Type B pancreatic cell (in vitro differentiated cells): ENCODE measurements around the gene F10. TPM values are rescaled to one million over a fixed set of nuclear protein-coding genes. Genes with fewer than 3 reads are reported as not detected.

ENCODE experiments used
- DNase-seq: peaks from one replicate; pipeline ENCODE4 v3.0.0; 2021; ENCODE audit warnings: mixed read lengths; ENCODE audit not compliant: unreplicated experiment; ENCODE audit errors: extremely low spot score
- H3K27ac Mint-ChIP-seq: 2 replicates; pipeline ENCODE4 v1.8.0; 2021; ENCODE audit warnings: mild to moderate bottlenecking, mixed read lengths
- H3K27me3 Mint-ChIP-seq: 2 replicates; pipeline ENCODE4 v1.8.0; 2021; ENCODE audit warnings: mixed read lengths
- H3K36me3 Mint-ChIP-seq: 2 replicates; pipeline ENCODE4 v1.8.0; 2021; ENCODE audit warnings: mixed read lengths
- H3K4me1 Mint-ChIP-seq: one replicate; pipeline ENCODE4 v1.8.0; 2021; ENCODE audit warnings: mixed read lengths; ENCODE audit not compliant: unreplicated experiment
- H3K4me3 Mint-ChIP-seq: 2 replicates; pipeline ENCODE4 v1.8.0; 2021; ENCODE audit warnings: mild to moderate bottlenecking, mixed read lengths
- H3K9me3 Mint-ChIP-seq: 2 replicates; pipeline ENCODE4 v1.8.0; 2021; ENCODE audit warnings: mixed read lengths
- total RNA-seq: library from RNA; stranded (reverse); gene quantifications from 2 replicates; pipeline ENCODE4 v1.2.1, GENCODE V29; 2021; ENCODE audit warnings: low replicate concordance
- TF ChIP-seq, protein P1 (sequence below): fragments of 200-600 bp; sonication (generic); conservative IDR thresholded peaks from 2 replicates; pipeline ENCODE4 v1.5.0; 2021; ENCODE audit warnings: antibody characterized with exemption, mild to moderate bottlenecking

F10 gene
- total RNA-seq, 1 donor from 2014 or later = 34.4 TPM

DNA sequence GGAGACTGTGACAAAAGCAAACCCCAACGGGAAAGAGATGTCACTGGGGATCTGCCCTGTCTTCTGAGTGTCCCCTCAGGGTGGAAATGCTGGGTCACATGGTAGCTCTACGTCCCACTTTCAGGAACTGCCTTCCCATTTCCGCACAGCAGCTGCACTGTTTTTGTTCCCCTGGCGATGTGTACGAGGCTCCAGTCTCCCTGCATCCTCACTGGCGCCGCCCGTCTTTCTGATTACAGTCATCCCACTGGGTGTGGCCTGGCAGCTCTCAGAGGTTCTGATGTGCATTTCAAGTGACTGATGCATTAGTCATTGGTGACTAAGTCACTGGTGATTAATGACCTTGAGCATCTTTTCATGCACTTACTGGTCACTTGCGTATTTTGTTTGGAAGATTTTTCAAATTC is 64.7 kb downstream of the F10 start:
- DNase-seq = no peak
- Mint-ChIP-seq H3K4me3 (no peak overlapping the region), H3K27me3 (no peaks in the 10 kb centered on the region), H3K9me3 (no peaks in the 10 kb centered on the region), H3K4me1 (no peaks in the 10 kb centered on the region), H3K27ac (peak overlapping the region; percentile 81), H3K36me3 (peaks cover 34% of the 10 kb centered on the region)
- TF ChIP-seq, protein P1, sequence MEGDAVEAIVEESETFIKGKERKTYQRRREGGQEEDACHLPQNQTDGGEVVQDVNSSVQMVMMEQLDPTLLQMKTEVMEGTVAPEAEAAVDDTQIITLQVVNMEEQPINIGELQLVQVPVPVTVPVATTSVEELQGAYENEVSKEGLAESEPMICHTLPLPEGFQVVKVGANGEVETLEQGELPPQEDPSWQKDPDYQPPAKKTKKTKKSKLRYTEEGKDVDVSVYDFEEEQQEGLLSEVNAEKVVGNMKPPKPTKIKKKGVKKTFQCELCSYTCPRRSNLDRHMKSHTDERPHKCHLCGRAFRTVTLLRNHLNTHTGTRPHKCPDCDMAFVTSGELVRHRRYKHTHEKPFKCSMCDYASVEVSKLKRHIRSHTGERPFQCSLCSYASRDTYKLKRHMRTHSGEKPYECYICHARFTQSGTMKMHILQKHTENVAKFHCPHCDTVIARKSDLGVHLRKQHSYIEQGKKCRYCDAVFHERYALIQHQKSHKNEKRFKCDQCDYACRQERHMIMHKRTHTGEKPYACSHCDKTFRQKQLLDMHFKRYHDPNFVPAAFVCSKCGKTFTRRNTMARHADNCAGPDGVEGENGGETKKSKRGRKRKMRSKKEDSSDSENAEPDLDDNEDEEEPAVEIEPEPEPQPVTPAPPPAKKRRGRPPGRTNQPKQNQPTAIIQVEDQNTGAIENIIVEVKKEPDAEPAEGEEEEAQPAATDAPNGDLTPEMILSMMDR = no peak

DNA sequence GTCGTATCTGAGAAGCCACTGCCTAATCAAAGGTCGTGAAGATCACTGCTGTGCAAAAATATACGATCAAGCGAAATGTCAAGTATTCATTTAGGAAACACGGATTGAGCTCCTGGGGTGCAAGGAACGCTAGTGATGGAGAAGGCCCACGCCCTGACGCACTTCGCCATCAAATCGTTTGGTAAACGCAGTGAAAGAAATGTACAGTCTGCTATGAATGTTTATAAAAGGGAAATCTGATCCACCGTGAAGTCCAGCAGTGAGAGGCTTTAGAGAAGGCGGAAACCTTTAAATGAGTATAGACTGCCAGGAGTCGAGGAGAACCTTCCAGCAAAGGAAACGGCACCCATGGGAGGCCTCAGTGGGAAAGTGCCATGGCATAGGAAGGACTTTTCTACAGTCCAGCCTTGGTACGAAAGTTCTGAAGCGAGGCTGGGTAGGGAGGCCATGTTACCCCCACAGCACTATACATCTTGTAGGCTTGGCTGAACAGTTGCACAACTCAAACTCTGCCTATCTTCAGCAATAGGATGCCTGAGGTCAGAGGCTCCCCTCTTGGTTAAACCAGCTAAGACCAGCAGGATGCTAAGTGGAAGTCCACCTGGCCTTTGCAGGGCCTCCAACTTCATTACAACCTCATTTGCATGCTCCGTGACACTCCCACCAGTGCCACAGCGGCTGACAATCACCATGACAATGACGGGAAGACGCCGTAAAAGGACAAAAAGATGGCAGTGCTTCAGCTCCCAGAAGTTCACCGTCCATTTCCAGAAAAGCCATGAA is 65.5 kb downstream of the F10 start:
- H3K36me3 Mint-ChIP-seq = peaks cover 34% of the 10 kb centered on the region
- no peak overlapping the region for H3K27ac Mint-ChIP-seq
- H3K9me3 Mint-ChIP-seq = no peaks in the 10 kb centered on the region
- no peaks in the 10 kb centered on the region for H3K4me1 Mint-ChIP-seq
- H3K4me3 Mint-ChIP-seq = no peak overlapping the region
- H3K27me3 Mint-ChIP-seq = no peaks in the 10 kb centered on the region
- TF ChIP-seq, protein P1 = no peak
- no peak for DNase-seq

DNA sequence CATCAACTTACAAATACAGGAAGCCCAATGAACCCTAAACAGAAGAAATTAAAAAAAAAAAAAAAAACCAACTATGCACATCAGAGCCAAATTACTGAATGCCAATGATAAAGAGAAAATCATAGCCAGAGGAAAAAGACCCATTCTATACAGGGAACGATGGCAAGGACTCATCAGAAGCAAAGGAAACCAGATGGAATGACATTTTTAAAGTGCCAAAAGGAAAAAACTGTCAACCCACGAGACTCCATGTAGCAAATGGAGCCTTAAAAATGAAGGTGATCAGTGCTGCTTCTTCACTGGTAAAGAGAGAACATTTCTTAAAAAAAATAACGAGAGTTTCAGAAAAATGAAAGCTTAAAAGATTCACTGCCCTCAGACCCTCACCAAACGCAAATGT is 67.6 kb downstream of the F10 start:
- no peaks in the 10 kb centered on the region for H3K27me3 Mint-ChIP-seq
- no peaks in the 10 kb centered on the region for H3K9me3 Mint-ChIP-seq
- H3K4me3 Mint-ChIP-seq = no peak overlapping the region
- peaks cover 33% of the 10 kb centered on the region for H3K36me3 Mint-ChIP-seq
- DNase-seq = no peak
- H3K27ac Mint-ChIP-seq = no peak overlapping the region
- H3K4me1 Mint-ChIP-seq = no peaks in the 10 kb centered on the region
- TF ChIP-seq, protein P1 = no peak

DNA sequence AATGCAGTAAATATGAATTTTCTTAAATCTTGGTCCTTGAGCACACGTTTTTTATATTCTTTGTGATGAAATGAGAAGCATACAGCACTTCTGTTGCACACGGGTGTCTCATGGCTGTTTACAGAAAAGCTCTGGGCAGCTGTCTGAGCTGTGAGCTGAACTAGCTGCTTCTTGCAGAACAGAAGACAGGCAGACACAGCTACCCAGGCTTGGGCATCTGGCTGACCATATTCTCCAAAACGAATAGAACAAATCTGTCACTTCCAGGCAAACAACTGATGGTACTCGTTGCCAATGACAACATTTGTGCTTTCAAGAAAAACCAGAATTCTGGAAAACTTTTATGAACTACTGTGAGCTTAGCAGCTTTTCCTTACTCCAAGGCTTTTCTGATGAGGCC is 69.7 kb downstream of the F10 start:
- DNase-seq = no peak
- Mint-ChIP-seq H3K4me3 (no peak overlapping the region), H3K9me3 (no peaks in the 10 kb centered on the region), H3K4me1 (no peaks in the 10 kb centered on the region), H3K36me3 (peaks cover 34% of the 10 kb centered on the region), H3K27me3 (no peaks in the 10 kb centered on the region), H3K27ac (no peak overlapping the region)
- TF ChIP-seq, protein P1 = no peak

DNA sequence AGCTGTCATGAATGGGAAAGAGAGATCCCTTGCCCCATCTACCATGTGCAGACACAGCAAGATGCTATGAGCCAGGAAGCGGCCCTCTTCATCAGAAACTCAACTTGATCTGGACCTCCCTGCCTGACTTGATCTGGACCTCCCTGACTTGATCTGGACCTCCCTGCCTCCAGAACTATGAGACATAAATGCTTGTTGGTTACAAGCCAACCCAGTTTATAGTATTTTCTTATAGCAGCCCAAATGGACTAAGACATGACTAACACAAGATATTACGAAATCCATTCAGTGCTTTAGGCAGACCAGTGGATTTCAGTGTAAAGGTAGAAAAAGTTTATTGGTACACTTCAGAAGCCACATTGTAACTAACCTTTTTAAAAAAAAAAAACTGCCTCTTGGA is 70.3 kb downstream of the F10 start:
- Mint-ChIP-seq H3K27ac (no peak overlapping the region), H3K4me1 (no peaks in the 10 kb centered on the region), H3K36me3 (peaks cover 32% of the 10 kb centered on the region), H3K9me3 (no peaks in the 10 kb centered on the region), H3K4me3 (no peak overlapping the region), H3K27me3 (no peaks in the 10 kb centered on the region)
- DNase-seq = no peak
- TF ChIP-seq, protein P1 = no peak
